Dendritic cell treated with granulocyte-macrophage colony-stimulating factor and Interleukin-4, amounts not matched to agents 40 ng/mL and 50 ng/mL, for 4 days (primary cell): ENCODE results near the gene MFSD11.

ENCODE experiments used
- H3K27ac Mint-ChIP-seq: one replicate; pipeline ENCODE4 v1.8.0; 2022; ENCODE audit warnings: mild to moderate bottlenecking, mixed read lengths
- H3K27me3 Mint-ChIP-seq: one replicate; pipeline ENCODE4 v1.8.0; 2022; ENCODE audit warnings: mild to moderate bottlenecking, mixed read lengths
- H3K36me3 Mint-ChIP-seq: one replicate; pipeline ENCODE4 v1.8.0; 2022; ENCODE audit warnings: low read depth, mixed read lengths
- H3K4me1 Mint-ChIP-seq: one replicate; pipeline ENCODE4 v1.8.0; 2022; ENCODE audit warnings: low read depth, mixed read lengths
- H3K4me3 Mint-ChIP-seq: one replicate; pipeline ENCODE4 v1.8.0; 2022; ENCODE audit warnings: mild to moderate bottlenecking, moderate library complexity, mixed read lengths
- H3K9me3 Mint-ChIP-seq: one replicate; pipeline ENCODE4 v1.8.0; 2022; ENCODE audit warnings: mixed read lengths
- intact Hi-C: fragments of 100-400 bp; cut with micrococcal nuclease; formaldehyde crosslinking; loops from one replicate; pipeline ENCODE4 v1.15.0; 2022

Gene MFSD11

GRCh38 chr17:76826330-76827068 lies 88.6 kb downstream of the MFSD11 start:
- H3K27ac Mint-ChIP-seq = no peak overlapping the region
- H3K36me3 Mint-ChIP-seq = no peaks in the 10 kb centered on the region
- intact Hi-C loops = no loop called here

GRCh38 chr17:76827736-76828135 lies 89.8 kb downstream of the MFSD11 start:
- Mint-ChIP-seq H3K9me3 (no peaks in the 10 kb centered on the region), H3K27ac (no peak overlapping the region), H3K4me1 (no peaks in the 10 kb centered on the region), H3K36me3 (no peaks in the 10 kb centered on the region), H3K27me3 (peaks cover 7% of the 10 kb centered on the region), H3K4me3 (no peak overlapping the region)
- intact Hi-C loops = no loop called here

More at GRCh38 chr17:76826330-76827068, 88.6 kb downstream of the MFSD11 start:
- H3K27me3 Mint-ChIP-seq = peaks cover 7% of the 10 kb centered on the region
- no peak overlapping the region for H3K4me3 Mint-ChIP-seq
- no peaks in the 10 kb centered on the region for H3K4me1 Mint-ChIP-seq
- H3K9me3 Mint-ChIP-seq = no peaks in the 10 kb centered on the region
